Measurements from ENCODE around the gene FRMD7. TPM values are rescaled to one million over a fixed set of nuclear protein-coding genes. Genes with fewer than 3 reads are reported as not detected.

FRMD7 gene
- total and polyA plus RNA-seq, 2 experiments from 2014 or later, result not detected

DNA sequence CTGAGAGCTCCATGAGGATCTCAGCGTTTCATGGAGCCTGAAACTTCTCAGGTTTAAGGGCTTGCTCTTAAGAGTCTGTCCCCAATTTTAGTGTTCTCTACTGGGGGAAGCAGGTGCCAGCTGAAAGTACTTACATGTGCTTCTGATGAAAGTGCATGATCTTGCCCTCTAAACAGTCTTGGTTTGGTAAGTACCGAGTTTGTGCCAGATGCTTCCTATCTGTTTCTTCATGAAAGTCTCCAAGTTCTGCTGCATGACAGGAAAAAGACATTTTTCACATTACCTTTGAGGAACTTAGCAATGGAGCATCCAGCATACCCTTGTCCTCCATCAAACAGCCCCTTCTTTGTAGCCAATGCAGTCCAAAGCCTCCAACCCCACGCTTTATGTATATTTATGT lies 42.0 kb downstream of the FRMD7 start:
- no peak for DNase-seq (ENCODE audit: low read depth in 1 of 2, low spot score in 1 of 2)
- Histone ChIP-seq H3K36me3 (no peaks in the 10 kb centered on the region), H3K27ac (no peak overlapping the region), H3K4me1 (ENCODE audit: low read depth) (no peaks in the 10 kb centered on the region), H3K9me3 (ENCODE audit: low read depth) (no peaks in the 10 kb centered on the region), H3K27me3 (peaks cover 6% of the 10 kb centered on the region), H3K4me3 (no peak overlapping the region)
- TF ChIP-seq, protein P1, sequence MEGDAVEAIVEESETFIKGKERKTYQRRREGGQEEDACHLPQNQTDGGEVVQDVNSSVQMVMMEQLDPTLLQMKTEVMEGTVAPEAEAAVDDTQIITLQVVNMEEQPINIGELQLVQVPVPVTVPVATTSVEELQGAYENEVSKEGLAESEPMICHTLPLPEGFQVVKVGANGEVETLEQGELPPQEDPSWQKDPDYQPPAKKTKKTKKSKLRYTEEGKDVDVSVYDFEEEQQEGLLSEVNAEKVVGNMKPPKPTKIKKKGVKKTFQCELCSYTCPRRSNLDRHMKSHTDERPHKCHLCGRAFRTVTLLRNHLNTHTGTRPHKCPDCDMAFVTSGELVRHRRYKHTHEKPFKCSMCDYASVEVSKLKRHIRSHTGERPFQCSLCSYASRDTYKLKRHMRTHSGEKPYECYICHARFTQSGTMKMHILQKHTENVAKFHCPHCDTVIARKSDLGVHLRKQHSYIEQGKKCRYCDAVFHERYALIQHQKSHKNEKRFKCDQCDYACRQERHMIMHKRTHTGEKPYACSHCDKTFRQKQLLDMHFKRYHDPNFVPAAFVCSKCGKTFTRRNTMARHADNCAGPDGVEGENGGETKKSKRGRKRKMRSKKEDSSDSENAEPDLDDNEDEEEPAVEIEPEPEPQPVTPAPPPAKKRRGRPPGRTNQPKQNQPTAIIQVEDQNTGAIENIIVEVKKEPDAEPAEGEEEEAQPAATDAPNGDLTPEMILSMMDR (IDR thresholded peaks at IDR 0.05; ENCODE audit: low read depth, low read length), result no peak

DNA sequence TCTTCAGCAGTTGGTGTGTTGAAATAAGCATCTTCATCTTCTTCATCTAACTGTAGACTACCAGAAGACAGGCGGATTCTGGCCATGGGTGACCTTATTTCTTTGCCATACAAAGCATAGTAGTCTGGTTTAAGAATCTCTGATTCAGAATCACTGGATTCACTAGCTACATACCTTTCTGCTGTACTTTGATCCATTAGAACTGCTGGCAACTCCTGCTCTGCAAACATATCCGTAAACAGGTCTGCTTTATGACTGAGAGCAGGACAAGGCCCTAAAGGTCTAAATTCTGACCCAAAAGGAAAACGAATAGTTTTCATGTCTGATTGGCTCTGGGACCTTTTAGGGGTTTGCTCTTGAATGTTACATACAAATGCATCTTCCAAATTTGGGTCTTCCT lies 49.9 kb downstream of the FRMD7 start:
- Histone ChIP-seq H3K4me3 (no peak overlapping the region), H3K9me3 (ENCODE audit: low read depth) (no peaks in the 10 kb centered on the region), H3K36me3 (peaks cover 27% of the 10 kb centered on the region), H3K27ac (no peak overlapping the region), H3K4me1 (ENCODE audit: low read depth) (no peaks in the 10 kb centered on the region), H3K27me3 (no peaks in the 10 kb centered on the region)
- TF ChIP-seq, protein P1 (IDR thresholded peaks at IDR 0.05; ENCODE audit: low read depth, low read length), result no peak
- no peak for DNase-seq (ENCODE audit: low read depth in 1 of 2, low spot score in 1 of 2)

DNA sequence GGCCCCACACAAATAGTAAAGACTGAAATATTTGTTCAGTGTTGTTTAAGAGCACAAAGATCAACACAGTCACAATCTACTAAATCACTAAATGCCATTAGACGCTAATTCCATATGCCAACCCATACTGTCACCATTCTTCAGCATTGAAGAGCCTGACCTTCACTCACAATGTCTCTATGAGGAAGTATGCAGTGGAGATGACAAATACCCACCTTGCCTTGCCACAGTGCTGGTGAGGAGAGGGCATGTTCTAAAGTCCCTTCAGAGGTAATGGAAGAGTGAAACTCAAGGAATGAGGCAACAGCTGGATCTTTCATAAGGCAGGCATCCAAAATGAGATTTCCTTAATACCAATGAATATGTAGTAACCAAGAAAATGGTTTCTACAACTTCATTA lies 50.4 kb downstream of the FRMD7 start:
- Histone ChIP-seq H3K4me1 (ENCODE audit: low read depth) (no peaks in the 10 kb centered on the region), H3K4me3 (no peak overlapping the region), H3K36me3 (peaks cover 32% of the 10 kb centered on the region), H3K27ac (no peak overlapping the region), H3K27me3 (no peaks in the 10 kb centered on the region), H3K9me3 (ENCODE audit: low read depth) (no peaks in the 10 kb centered on the region)
- DNase-seq (ENCODE audit: low read depth in 1 of 2, low spot score in 1 of 2), result no peak
- TF ChIP-seq, protein P1 (IDR thresholded peaks at IDR 0.05; ENCODE audit: low read depth, low read length), result no peak

DNA sequence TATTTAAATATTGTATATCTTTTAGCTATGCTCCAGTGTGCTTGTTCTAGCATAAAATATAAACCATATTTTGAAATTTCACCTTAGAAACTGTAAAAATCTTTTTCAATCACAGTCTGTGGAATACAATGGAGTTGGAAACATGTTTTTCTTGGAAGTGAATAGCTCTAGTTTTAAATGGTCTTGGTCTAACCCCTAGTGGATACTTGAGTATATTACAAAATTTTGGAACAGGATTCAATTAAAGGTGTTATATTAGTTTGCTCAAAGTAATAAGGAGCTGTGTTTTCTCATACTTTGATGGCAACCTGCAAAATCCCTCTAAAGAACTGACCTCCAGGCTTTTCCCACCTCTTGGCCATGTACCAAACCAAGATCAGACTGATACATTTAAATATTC lies 56.6 kb downstream of the FRMD7 start:
- Histone ChIP-seq H3K4me3 (no peak overlapping the region), H3K36me3 (peaks cover 52% of the 10 kb centered on the region), H3K4me1 (ENCODE audit: low read depth) (no peaks in the 10 kb centered on the region), H3K9me3 (ENCODE audit: low read depth) (no peaks in the 10 kb centered on the region), H3K27ac (no peak overlapping the region), H3K27me3 (no peaks in the 10 kb centered on the region)
- peak; percentile 12 to 26 for DNase-seq (ENCODE audit: low read depth in 1 of 2, low spot score in 1 of 2)
- TF ChIP-seq, protein P1 (IDR thresholded peaks at IDR 0.05; ENCODE audit: low read depth, low read length), result peak; percentile 29

DNA sequence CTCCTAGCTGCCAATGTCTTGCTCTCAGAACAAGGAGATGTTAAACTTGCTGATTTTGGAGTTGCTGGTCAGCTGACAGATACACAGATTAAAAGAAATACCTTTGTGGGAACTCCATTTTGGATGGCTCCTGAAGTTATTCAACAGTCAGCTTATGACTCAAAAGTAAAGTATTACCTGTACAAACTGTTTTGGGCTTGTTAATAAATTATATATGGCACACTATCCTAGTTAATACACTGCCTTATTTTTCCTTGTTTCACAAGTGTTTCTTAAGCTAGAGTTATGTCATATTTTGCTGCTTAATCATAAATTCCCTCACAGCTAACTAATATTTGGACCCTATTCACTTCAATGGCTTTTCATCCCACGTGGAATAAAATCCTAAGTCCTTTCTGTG lies 59.4 kb downstream of the FRMD7 start:
- Histone ChIP-seq H3K27ac (no peak overlapping the region), H3K36me3 (peaks cover 29% of the 10 kb centered on the region), H3K27me3 (no peaks in the 10 kb centered on the region), H3K4me1 (ENCODE audit: low read depth) (peaks cover 5% of the 10 kb centered on the region), H3K4me3 (no peak overlapping the region), H3K9me3 (ENCODE audit: low read depth) (no peaks in the 10 kb centered on the region)
- no peak for DNase-seq (ENCODE audit: low read depth in 1 of 2, low spot score in 1 of 2)
- TF ChIP-seq, protein P1 (IDR thresholded peaks at IDR 0.05; ENCODE audit: low read depth, low read length), result no peak

DNA sequence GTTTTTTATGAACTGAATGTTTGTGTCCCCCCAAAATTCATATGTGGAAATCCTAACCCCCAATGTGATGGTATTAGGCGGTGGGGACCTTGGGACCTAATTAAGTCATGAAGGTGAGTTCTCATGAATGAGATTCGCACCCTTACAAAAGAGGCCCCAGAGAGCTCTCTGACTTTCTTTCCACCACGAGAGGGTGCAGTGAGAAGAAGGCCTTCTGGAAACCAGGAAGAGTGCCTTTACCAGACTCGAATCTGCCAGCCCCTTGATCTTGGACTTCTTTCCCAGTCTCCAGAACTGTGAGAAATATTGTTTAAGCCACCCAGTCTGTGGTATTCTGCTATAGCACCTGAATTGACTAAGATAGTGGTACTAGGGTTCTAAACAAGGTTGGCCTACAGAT lies 64.0 kb downstream of the FRMD7 start:
- no peak for DNase-seq (ENCODE audit: low read depth in 1 of 2, low spot score in 1 of 2)
- no peaks in the 10 kb centered on the region for H3K27me3 ChIP-seq
- TF ChIP-seq, protein P1 (IDR thresholded peaks at IDR 0.05; ENCODE audit: low read depth, low read length), result no peak
- no peaks in the 10 kb centered on the region for H3K9me3 ChIP-seq (ENCODE audit: low read depth)
- H3K4me3 ChIP-seq, result no peak overlapping the region
- peaks cover 11% of the 10 kb centered on the region for H3K36me3 ChIP-seq
- H3K27ac ChIP-seq, result no peak overlapping the region
- peaks cover 5% of the 10 kb centered on the region for H3K4me1 ChIP-seq (ENCODE audit: low read depth)

Measured in cardiac muscle cell (in vitro differentiated cells and primary cell).